ACC112 (cell line): ENCODE results near the gene LONP2.
"Not testable (repeated sequence)": the region's sequence is repeated elsewhere in the genome, so short reads cannot be mapped to it uniquely, and the experiment has no call there.

Experiments used
- H2AFZ ChIP-seq: fragments of 200-600 bp; sonication (generic); one replicate; pipeline ENCODE4 v1.6.0; 2017; ENCODE audit warnings: antibody characterized with exemption, low read length; ENCODE audit not compliant: unreplicated experiment
- H3K27ac ChIP-seq: fragments of 200-600 bp; sonication (generic); 2 replicates; pipeline ENCODE4 v1.5.1; 2014; ENCODE audit warnings: low read depth, mild to moderate bottlenecking, antibody characterized with exemption, low read length, moderate library complexity
- H3K27me3 ChIP-seq: fragments of 200-600 bp; sonication (generic); 2 replicates; pipeline ENCODE4 v1.6.1; 2014; ENCODE audit warnings: mild to moderate bottlenecking, antibody characterized with exemption, low read length, moderate library complexity, mixed read lengths; ENCODE audit not compliant: insufficient read depth
- H3K36me3 ChIP-seq: fragments of 200-600 bp; sonication (generic); 2 replicates; pipeline ENCODE4 v1.6.1; 2016; ENCODE audit warnings: mild to moderate bottlenecking, antibody characterized with exemption, low read length, moderate library complexity, mixed read lengths; ENCODE audit not compliant: insufficient read depth
- H3K4me1 ChIP-seq: fragments of 200-600 bp; sonication (generic); one replicate; pipeline ENCODE4 v1.6.1; 2016; ENCODE audit warnings: low read length, mixed read lengths; ENCODE audit not compliant: insufficient read depth, unreplicated experiment, control insufficient read depth
- H3K4me3 ChIP-seq: fragments of 200-600 bp; sonication (generic); 2 replicates; pipeline ENCODE4 v1.5.1; 2014; ENCODE audit warnings: mild to moderate bottlenecking, low read depth, low read length
- H3K79me2 ChIP-seq: fragments of 200-600 bp; sonication (generic); one replicate; pipeline ENCODE4 v1.6.0; 2016; ENCODE audit warnings: low read length; ENCODE audit not compliant: control insufficient read depth, unreplicated experiment, insufficient read depth

Gene LONP2

DNA sequence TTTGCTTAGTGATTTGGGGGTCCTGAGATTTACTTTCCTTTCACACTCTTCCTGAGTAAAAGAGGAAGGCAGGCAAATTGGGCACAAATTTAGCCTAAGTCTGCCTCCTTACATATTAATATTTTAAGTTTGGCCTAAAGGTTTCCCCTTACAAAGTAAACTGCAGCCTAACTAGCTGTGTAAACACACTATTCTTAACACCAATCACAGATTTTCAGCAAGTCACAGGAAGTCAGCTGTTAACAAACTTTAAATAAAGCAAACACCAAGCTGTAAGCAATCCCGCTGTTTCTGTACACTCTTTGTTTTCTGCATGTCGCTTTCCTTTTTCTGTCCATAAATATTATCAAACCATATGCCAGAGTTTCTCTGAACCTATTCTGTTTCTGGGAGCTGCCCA lies 48.4 kb downstream of the LONP2 start:
- H3K4me3 ChIP-seq, result no peak overlapping the region
- H3K4me1 ChIP-seq, result peaks cover 10% of the 10 kb centered on the region
- H3K79me2 ChIP-seq, result no peaks in the 10 kb centered on the region
- H3K27me3 ChIP-seq, result no peaks in the 10 kb centered on the region
- no peak overlapping the region for H2AFZ ChIP-seq
- peaks cover 25% of the 10 kb centered on the region for H3K36me3 ChIP-seq
- H3K27ac ChIP-seq, result no peak overlapping the region

GRCh38 chr16:48294724-48295123 lies 50.6 kb downstream of the LONP2 start:
- Histone ChIP-seq H3K4me1 (peaks cover 10% of the 10 kb centered on the region), H3K79me2 (no peaks in the 10 kb centered on the region), H3K27me3 (no peaks in the 10 kb centered on the region), H3K27ac (no peak overlapping the region), H3K36me3 (peaks cover 25% of the 10 kb centered on the region), H3K4me3 (no peak overlapping the region), H2AFZ (no peak overlapping the region)

DNA sequence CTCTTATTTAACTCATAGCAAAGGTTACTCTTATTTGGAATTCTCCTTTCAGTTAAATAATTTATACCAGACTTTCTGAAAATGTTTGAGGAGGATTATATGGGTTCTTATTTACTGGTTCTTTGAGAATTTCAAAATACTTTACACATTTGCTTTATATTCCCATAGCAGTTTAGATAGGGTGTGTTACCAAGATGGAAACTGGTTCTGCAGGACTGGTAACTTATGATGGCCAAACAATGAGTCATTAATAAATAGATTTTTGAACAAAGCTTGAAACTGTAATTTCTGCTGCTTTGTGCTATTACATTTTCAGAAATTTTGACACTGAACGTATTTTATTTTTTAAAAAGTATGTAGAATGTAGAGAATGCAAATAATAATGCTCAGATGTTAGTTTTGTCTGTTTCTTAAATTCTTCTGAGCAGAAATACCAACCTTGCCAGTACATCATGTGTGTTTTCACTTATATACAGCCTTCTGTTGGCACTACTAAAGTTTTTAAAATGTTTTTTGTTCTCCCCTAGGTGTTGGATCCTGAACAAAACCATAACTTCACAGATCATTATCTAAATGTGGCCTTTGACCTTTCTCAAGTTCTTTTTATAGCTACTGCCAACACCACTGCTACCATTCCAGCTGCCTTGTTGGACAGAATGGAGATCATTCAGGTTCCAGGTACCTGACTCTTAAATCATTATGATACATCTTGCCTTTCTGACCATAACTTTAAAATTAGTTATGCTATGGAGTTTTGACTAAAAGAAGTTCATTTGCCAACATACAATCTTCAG lies 51.6 kb downstream of the LONP2 start:
- no peak overlapping the region for H3K27ac ChIP-seq
- no peak overlapping the region for H2AFZ ChIP-seq
- no peaks in the 10 kb centered on the region for H3K79me2 ChIP-seq
- peaks cover 19% of the 10 kb centered on the region for H3K36me3 ChIP-seq
- H3K4me1 ChIP-seq, result peaks cover 13% of the 10 kb centered on the region
- no peaks in the 10 kb centered on the region for H3K27me3 ChIP-seq
- H3K4me3 ChIP-seq, result no peak overlapping the region

- H3K4me1 ChIP-seq, result peaks cover 3% of the 10 kb centered on the region
- peak overlapping the region; percentile 48; the same call in 1 of the 2 replicates for H3K27ac ChIP-seq
- H3K4me3 ChIP-seq, result no peak overlapping the region
- H3K36me3 ChIP-seq, result peaks cover 39% of the 10 kb centered on the region
- no peaks in the 10 kb centered on the region for H3K79me2 ChIP-seq
- no peak overlapping the region for H2AFZ ChIP-seq
- no peaks in the 10 kb centered on the region for H3K27me3 ChIP-seq
Measured at GRCh38 chr16:48299471-48299870, 55.4 kb downstream of the LONP2 start.

DNA sequence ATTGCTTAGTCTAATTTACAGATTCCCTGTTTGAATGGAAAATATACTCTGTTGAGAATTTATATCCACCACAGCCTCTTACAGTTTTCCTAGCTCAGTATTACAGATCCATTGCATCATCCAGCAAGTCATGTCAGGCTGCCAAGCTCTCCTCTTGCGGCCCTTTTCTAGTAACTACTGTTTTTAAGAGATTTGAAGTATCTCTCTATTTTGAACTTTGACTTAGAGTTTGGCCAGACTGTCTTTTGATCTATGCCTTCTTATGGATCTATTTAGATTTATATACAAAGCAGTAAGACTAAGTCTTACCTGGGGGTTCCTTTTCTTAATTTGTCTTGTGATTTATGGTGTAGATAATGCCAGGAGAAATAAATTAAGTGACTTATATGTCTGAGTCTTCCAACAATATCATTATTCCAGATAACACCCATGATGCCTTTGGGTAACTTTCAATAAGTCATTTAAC lies 56.3 kb downstream of the LONP2 start:
- H3K27ac ChIP-seq, result peak overlapping the region; percentile 48
- no peak overlapping the region for H3K4me3 ChIP-seq
- H3K27me3 ChIP-seq, result no peaks in the 10 kb centered on the region
- H3K79me2 ChIP-seq, result no peaks in the 10 kb centered on the region
- peaks cover 45% of the 10 kb centered on the region for H3K36me3 ChIP-seq
- H3K4me1 ChIP-seq, result peaks cover 3% of the 10 kb centered on the region
- H2AFZ ChIP-seq, result no peak overlapping the region

DNA sequence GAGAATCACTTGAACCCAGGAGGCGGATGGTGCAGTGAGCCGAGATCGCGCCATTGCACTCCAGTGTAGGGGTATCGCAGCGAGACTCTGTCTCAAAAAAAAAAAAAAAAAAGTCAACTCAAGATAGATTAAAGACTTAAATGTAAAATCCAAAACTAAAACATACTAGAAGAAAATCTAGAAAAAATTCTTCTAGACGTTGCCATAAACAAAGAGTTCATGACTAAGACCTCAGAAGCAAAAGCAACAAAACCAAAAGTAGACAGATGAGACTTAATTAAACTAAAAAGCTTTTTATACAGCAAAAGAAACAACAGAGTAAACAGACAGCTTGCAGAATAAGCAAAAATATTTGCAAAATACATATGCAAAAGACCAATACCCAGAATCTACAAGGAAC lies 64.4 kb downstream of the LONP2 start:
- Histone ChIP-seq H3K27ac (no peak overlapping the region), H2AFZ (no peak overlapping the region), H3K36me3 (peaks cover 73% of the 10 kb centered on the region), H3K4me1 (no peaks in the 10 kb centered on the region), H3K27me3 (no peaks in the 10 kb centered on the region), H3K79me2 (no peaks in the 10 kb centered on the region), H3K4me3 (no peak overlapping the region)

DNA sequence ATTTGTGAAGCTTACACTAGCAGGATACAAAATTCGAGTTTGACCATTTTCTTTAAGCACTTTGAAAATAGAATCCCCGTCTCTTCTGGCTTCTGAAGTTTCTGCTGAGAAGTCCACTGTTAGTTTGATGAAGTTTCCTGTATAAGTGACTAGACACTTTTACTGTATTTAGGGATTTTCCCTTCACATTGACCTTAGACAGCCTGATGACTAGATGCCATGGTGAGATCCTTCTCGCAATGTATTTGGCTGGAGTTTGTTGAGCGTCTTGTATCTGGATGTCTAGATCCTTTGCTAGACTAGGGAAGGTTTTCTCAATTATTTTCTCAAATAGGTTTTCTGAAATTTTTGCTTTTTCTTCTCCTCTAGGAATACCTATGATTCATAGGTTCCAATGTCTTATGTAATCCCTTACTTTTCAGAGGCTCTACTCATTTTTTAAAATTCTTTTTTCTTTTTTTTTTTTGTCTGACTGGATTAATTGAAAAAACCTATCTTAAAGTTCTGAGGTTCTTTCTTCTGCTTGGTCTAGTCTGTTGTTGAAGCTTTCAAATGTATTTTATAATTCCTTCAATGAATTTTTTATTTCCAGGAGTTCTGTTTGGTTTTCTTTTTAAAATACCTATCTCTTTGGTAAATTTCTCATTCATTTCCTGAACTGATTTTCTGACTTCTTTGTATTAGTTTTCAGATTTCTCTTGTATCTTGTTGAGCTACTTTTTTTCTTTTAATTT lies 67.0 kb downstream of the LONP2 start:
- no peaks in the 10 kb centered on the region for H3K27me3 ChIP-seq
- no peaks in the 10 kb centered on the region for H3K79me2 ChIP-seq
- H3K27ac ChIP-seq, result no peak overlapping the region
- H3K4me1 ChIP-seq, result no peaks in the 10 kb centered on the region
- H2AFZ ChIP-seq, result no peak overlapping the region
- H3K4me3 ChIP-seq, result no peak overlapping the region
- H3K36me3 ChIP-seq, result peaks cover 58% of the 10 kb centered on the region

- peaks cover 16% of the 10 kb centered on the region for H3K4me1 ChIP-seq
- H2AFZ ChIP-seq, H3K27me3 ChIP-seq, H3K4me3 ChIP-seq, H3K79me2 ChIP-seq, H3K27ac ChIP-seq: not testable (repeated sequence)
- peaks cover 35% of the 10 kb centered on the region for H3K36me3 ChIP-seq
Measured at GRCh38 chr16:48313905-48314304, 69.8 kb downstream of the LONP2 start.

DNA sequence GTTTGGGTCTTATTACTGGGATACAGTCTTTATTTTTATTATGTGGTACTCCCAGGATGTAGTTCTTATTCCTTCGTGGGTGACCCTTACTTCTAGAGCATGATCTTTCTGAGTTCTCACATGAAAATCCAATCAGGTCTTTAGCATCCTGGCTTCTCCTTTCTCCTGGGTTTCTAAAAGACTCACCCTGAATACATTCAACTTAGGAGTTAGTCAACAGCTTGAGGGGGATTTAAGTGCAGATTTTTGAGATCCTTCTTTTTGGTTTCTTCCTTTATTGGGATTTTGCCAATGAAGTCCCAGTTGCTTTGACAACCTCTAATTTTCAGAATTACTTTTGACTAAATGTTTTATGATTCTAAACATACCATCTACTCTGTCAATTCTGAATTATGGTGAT lies 72.9 kb downstream of the LONP2 start:
- no peak overlapping the region for H2AFZ ChIP-seq
- H3K36me3 ChIP-seq, result peaks cover 11% of the 10 kb centered on the region; the same call in 1 of the 2 replicates
- no peaks in the 10 kb centered on the region for H3K27me3 ChIP-seq
- no peak overlapping the region for H3K4me3 ChIP-seq
- H3K4me1 ChIP-seq, result peaks cover 26% of the 10 kb centered on the region
- H3K79me2 ChIP-seq, result no peaks in the 10 kb centered on the region
- H3K27ac ChIP-seq, result 0 out of 2 replicates have a peak overlapping the region, but pooled peaks have one; percentile 4

GRCh38 chr16:48317614-48318315 lies 73.7 kb downstream of the LONP2 start:
- Histone ChIP-seq H2AFZ (no peak overlapping the region), H3K27me3 (no peaks in the 10 kb centered on the region), H3K36me3 (peaks cover 4% of the 10 kb centered on the region; the same call in 1 of the 2 replicates), H3K79me2 (no peaks in the 10 kb centered on the region), H3K4me1 (peaks cover 26% of the 10 kb centered on the region), H3K4me3 (no peak overlapping the region), H3K27ac (0 out of 2 replicates have a peak overlapping the region, but pooled peaks have one; percentile 4)
